K562 (cell line): Measurements from ENCODE around the gene PMF1.

Experiments
- CHD2 ChIP-seq: IDR thresholded peaks from 2 replicates; pipeline ENCODE4 v1.6.1; 2011; ENCODE audit warnings: low read depth, low read length
- CTCF ChIP-seq, 3 experiments: IDR thresholded peaks in 2 of 3; conservative IDR thresholded peaks in 1 of 3; 2 replicates each; pipeline ENCODE4 v1.5.1; 2011 to 2012; ENCODE audit warnings: low read length in 3 of 3, mild to moderate bottlenecking in 3 of 3, control low read depth in 2 of 3, improper control_type of control experiment in 1 of 3, inconsistent platforms in 1 of 3, low read depth in 1 of 3, mixed read lengths in 1 of 3, moderate library complexity in 1 of 3; ENCODE audit not compliant: insufficient read depth in 2 of 3
- FOXP4 ChIP-seq: sonication (generic); formaldehyde crosslinking; IDR thresholded peaks from 2 replicates; pipeline ENCODE4 v1.8.0; 2022; ENCODE audit warnings: mild to moderate bottlenecking, missing genetic modification reagents, borderline replicate concordance
- HDAC1 ChIP-seq, 2 experiments: fragments of 450-650 bp; IDR thresholded peaks; 2 replicates each; pipeline ENCODE4 v1.6.1; 2016 to 2017; ENCODE audit warnings: inconsistent platforms in 1 of 2, mild to moderate bottlenecking in 1 of 2, moderate library complexity in 1 of 2
- HNRNPH1 ChIP-seq: fragments of 200-400 bp; formaldehyde crosslinking; optimal IDR thresholded peaks from 2 replicates; pipeline ENCODE3; 2017; ENCODE audit warnings: low read depth, mild to moderate bottlenecking, low read length, moderate library complexity
- HNRNPLL ChIP-seq: fragments of 200-400 bp; formaldehyde crosslinking; IDR thresholded peaks from 2 replicates; pipeline ENCODE4 v1.6.1; 2017; ENCODE audit warnings: low read length, low read depth, mild to moderate bottlenecking; ENCODE audit not compliant: poor library complexity, severe bottlenecking
- PHF8 ChIP-seq: fragments of 200-600 bp; sonication (generic); IDR thresholded peaks from 2 replicates; pipeline ENCODE4 v1.6.1; 2012; ENCODE audit warnings: mixed run types, mild to moderate bottlenecking, inconsistent platforms, low read length, moderate library complexity, borderline replicate concordance
- POLR2A ChIP-seq: fragments of 450-650 bp; conservative IDR thresholded peaks from 2 replicates; pipeline ENCODE4 v1.6.1; 2016
- POLR2AphosphoS5 ChIP-seq: IDR thresholded peaks from 2 replicates; pipeline ENCODE4 v1.6.1; 2011; ENCODE audit warnings: mild to moderate bottlenecking, low read depth, low read length, moderate library complexity; ENCODE audit not compliant: control insufficient read depth, insufficient read depth
- PREB ChIP-seq: sonication (generic); formaldehyde crosslinking; IDR thresholded peaks from 2 replicates; pipeline ENCODE4 v1.8.1; 2023; ENCODE audit warnings: mild to moderate bottlenecking, missing genetic modification reagents
- RCOR1 ChIP-seq, 2 experiments: IDR thresholded peaks; 2 replicates each; pipeline ENCODE4 v1.6.1; 2012; ENCODE audit warnings: low read depth in 2 of 2, low read length in 2 of 2, borderline replicate concordance in 1 of 2, improper control_type of control experiment in 1 of 2
- RFX1 ChIP-seq: fragments of 450-650 bp; IDR thresholded peaks from 2 replicates; pipeline ENCODE4 v1.6.1; 2016; ENCODE audit warnings: mild to moderate bottlenecking, moderate library complexity
- RFX5 ChIP-seq: IDR thresholded peaks from 2 replicates; pipeline ENCODE4 v1.6.1; 2011; ENCODE audit warnings: low read depth, mild to moderate bottlenecking, improper control_type of control experiment, low read length
- ZNF589 ChIP-seq: fragments of 200-800 bp; sonication (Bioruptor generic); IDR thresholded peaks from 2 replicates; pipeline ENCODE4 v1.6.1; 2016; ENCODE audit warnings: low read depth, missing genetic modification characterization, missing compliant biosample characterization

- no peak for TF ChIP-seq RFX1
- TF ChIP-seq CTCF (IDR thresholded peaks at IDR 0.05 in 2 of 3, conservative IDR thresholded peaks at IDR 0.05 in 1 of 3; ENCODE audit: insufficient read depth in 2 of 3, low read depth in 1 of 3, low read length in 3 of 3) = no peak
- TF ChIP-seq POLR2A = no peak
- TF ChIP-seq PHF8 = no peak
- TF ChIP-seq HNRNPLL = no peak
- no peak for TF ChIP-seq FOXP4
- no peak for TF ChIP-seq POLR2AphosphoS5
- TF ChIP-seq HDAC1 (IDR thresholded peaks at IDR 0.05) = no peak
- no peak for TF ChIP-seq CHD2
- TF ChIP-seq PREB = no peak
- no peak for TF ChIP-seq RFX5
- TF ChIP-seq HNRNPH1 = no peak
- no peak for TF ChIP-seq ZNF589 (CRISPR knock-in tag)
- no peak for TF ChIP-seq RCOR1 (IDR thresholded peaks at IDR 0.05; ENCODE audit: borderline replicate concordance in 1 of 2, low read depth in 2 of 2, low read length in 2 of 2)
These were observed 8.1 kb upstream of the PMF1 start for GRCh38 chr1:156204686-156205085.
